Endothelial cell of umbilical vein (primary cell): Measurements from ENCODE around the gene UBE2QL1. TPM values are rescaled to one million over a fixed set of nuclear protein-coding genes. Genes with fewer than 3 reads are reported as not detected.

Experiments used
- BruUV-seq: library from RNA; stranded (reverse); fragments of 400-500 nt; replicated peaks from 2 replicates; lab custom pipeline; 2021; lab: Mats Ljungman, UMichigan
- CTCF ChIA-PET: fragments of 300-600, 350-600 bp; sonication (Branson Sonifier 250); formaldehyde crosslinking; loops from one replicate; lab custom pipeline; 2021; ENCODE audit warnings: antibody characterized with exemption, inconsistent platforms; lab: Charles Lee
- POLR2A ChIA-PET: fragments of 300-600, 350-600 bp; sonication (Branson Sonifier 250); formaldehyde crosslinking; loops from one replicate; lab custom pipeline; 2021; ENCODE audit warnings: antibody characterized with exemption, inconsistent platforms; lab: Charles Lee
- DNase-seq: peaks from one replicate; pipeline ENCODE4 v3.0.0-alpha.2; 2011; ENCODE audit warnings: low read depth, low spot score
- FAIRE-seq: peaks from 2 replicates; lab custom pipeline; 2011; peaks lifted over from hg19 to GRCh38; lab: Jason Lieb, UNC
- H2AFZ ChIP-seq: 2 replicates; pipeline ENCODE4 v1.6.0; 2012; ENCODE audit warnings: low read depth, low read length, control low read depth, inconsistent platforms
- H3K27ac ChIP-seq: 2 replicates; pipeline ENCODE4 v1.5.1; 2011; ENCODE audit warnings: low read depth, mild to moderate bottlenecking, control low read depth, low read length, moderate library complexity; ENCODE audit not compliant: insufficient read depth
- H3K27me3 ChIP-seq, 2 experiments: 2 replicates each; pipeline versions ENCODE4 v1.6.0 to v1.6.1; 2011; ENCODE audit warnings: low read length in 2 of 2, mixed read lengths in 1 of 2; ENCODE audit not compliant: control insufficient read depth in 2 of 2, insufficient read depth in 2 of 2
- H3K36me3 ChIP-seq, 2 experiments: 2 replicates in 1 of 2; 3 replicates in 1 of 2; pipeline ENCODE4 v1.5.1; 2011; ENCODE audit warnings: low read length in 2 of 2, mild to moderate bottlenecking in 1 of 2, moderate library complexity in 1 of 2; ENCODE audit not compliant: control insufficient read depth in 2 of 2, insufficient read depth in 2 of 2; ENCODE audit errors: extremely low read depth in 1 of 2
- H3K4me1 ChIP-seq: 3 replicates; pipeline ENCODE4 v1.5.1; 2011; ENCODE audit warnings: mild to moderate bottlenecking, low read length; ENCODE audit not compliant: control insufficient read depth, insufficient read depth; ENCODE audit errors: extremely low read depth
- H3K4me2 ChIP-seq: 2 replicates; pipeline ENCODE4 v1.6.1; 2011; ENCODE audit warnings: low read length, control low read depth, mixed read lengths; ENCODE audit not compliant: insufficient read depth
- H3K4me3 ChIP-seq, 3 experiments: fragments of 200-600 bp in 1 of 3; sonication (generic), shearing (Covaris generic) in 1 of 3; replicated peaks in 1 of 3; 2 replicates each; pipeline ENCODE4 v1.5.1; 2011 to 2016; ENCODE audit warnings: control low read depth in 3 of 3, low read length in 3 of 3, mild to moderate bottlenecking in 2 of 3, inconsistent platforms in 1 of 3, low read depth in 1 of 3, moderate library complexity in 1 of 3; ENCODE audit not compliant: insufficient read depth in 1 of 3
- H3K79me2 ChIP-seq: 2 replicates; pipeline ENCODE4 v1.6.0; 2012; ENCODE audit warnings: low read length, inconsistent platforms; ENCODE audit not compliant: control insufficient read depth, insufficient read depth
- H3K9ac ChIP-seq: replicated peaks from 2 replicates; pipeline ENCODE3; 2011; ENCODE audit warnings: low read length, control low read depth; ENCODE audit not compliant: insufficient read depth; ENCODE audit errors: extremely low read depth
- H3K9me1 ChIP-seq: replicated peaks from 3 replicates; pipeline ENCODE4 v1.6.0; 2011; ENCODE audit warnings: mild to moderate bottlenecking, low read length; ENCODE audit not compliant: control insufficient read depth, insufficient read depth; ENCODE audit errors: extremely low read depth
- H3K9me3 ChIP-seq: replicated peaks from 2 replicates; pipeline ENCODE4 v1.5.1; 2012; ENCODE audit warnings: low read length, inconsistent platforms; ENCODE audit not compliant: control insufficient read depth, insufficient read depth
- H4K20me1 ChIP-seq: replicated peaks from 2 replicates; pipeline ENCODE3; 2011; ENCODE audit warnings: mild to moderate bottlenecking, low read length; ENCODE audit not compliant: control insufficient read depth, insufficient read depth; ENCODE audit errors: extremely low read depth
- EZH2 ChIP-seq: IDR thresholded peaks from 2 replicates; pipeline ENCODE4 v1.6.1; 2012; ENCODE audit warnings: borderline replicate concordance, low read depth, mild to moderate bottlenecking, moderate library complexity, low read length, inconsistent platforms; ENCODE audit not compliant: severe bottlenecking
- FOS ChIP-seq: IDR thresholded peaks from 2 replicates; pipeline ENCODE4 v1.6.1; 2011; ENCODE audit warnings: mild to moderate bottlenecking, low read length, moderate library complexity, borderline replicate concordance; ENCODE audit not compliant: insufficient read depth
- GATA2 ChIP-seq: IDR thresholded peaks from 2 replicates; pipeline ENCODE4 v1.7.0; 2011; ENCODE audit warnings: low read depth, mild to moderate bottlenecking, moderate library complexity, mixed read lengths, low read length; ENCODE audit not compliant: insufficient read length, insufficient read depth
- JUN ChIP-seq: IDR thresholded peaks from 2 replicates; pipeline ENCODE4 v1.6.1; 2011; ENCODE audit warnings: borderline replicate concordance, low read depth; ENCODE audit not compliant: insufficient read length, insufficient read depth
- MAX ChIP-seq: IDR thresholded peaks from 2 replicates; pipeline ENCODE4 v1.6.1; 2011; ENCODE audit not compliant: insufficient read depth, insufficient read length
- MYC ChIP-seq: IDR thresholded peaks from one replicate; pipeline ENCODE4 v1.6.1; 2011; ENCODE audit warnings: mild to moderate bottlenecking, low read depth, low read length
- POLR2A ChIP-seq: IDR thresholded peaks from 2 replicates; pipeline ENCODE4 v1.6.1; 2012; ENCODE audit warnings: low read depth, mild to moderate bottlenecking, control low read depth, low read length
- POLR2AphosphoS5 ChIP-seq: IDR thresholded peaks from 2 replicates; pipeline ENCODE4 v1.6.1; 2012; ENCODE audit warnings: low read depth, mild to moderate bottlenecking, control low read depth, low read length, moderate library complexity; ENCODE audit not compliant: insufficient read depth
- dilution Hi-C: fragments of 300-500 bp; cut with MboI; formaldehyde crosslinking; loops from one replicate; pipeline ENCODE4 v1.15.0; 2019; ENCODE audit warnings: low sequenced_read_pairs; ENCODE audit not compliant: extremely low pct_ligation_motif_present
- intact Hi-C: fragments of 100-400 bp; cut with micrococcal nuclease; formaldehyde crosslinking; loops from one replicate; pipeline ENCODE4 v1.10.0; 2022
- polyA plus RNA-seq, 4 experiments: library from polyadenylated mRNA; depleted of rRNA in 3 of 4; stranded (reverse) in 3 of 4; unstranded in 1 of 4; fragments of >200 nt; gene quantifications; 2 replicates each; pipeline versions ENCODE4 v1.2.1 to v1.2.3, GENCODE V29; 2011 to 2012; ENCODE audit warnings: missing spikeins in 1 of 4
- total RNA-seq: library from RNA; stranded (reverse); gene quantifications from 2 replicates; pipeline ENCODE4 v1.2.3, GENCODE V29; 2021
- TF ChIP-seq, protein P1 (sequence below), 2 donors: IDR thresholded peaks; 1 replicate in 1 of 2; 2 replicates in 1 of 2; pipeline ENCODE4 v1.5.1; 2011; ENCODE audit warnings: low read length in 2 of 2, mild to moderate bottlenecking in 2 of 2, moderate library complexity in 2 of 2, control low read depth in 1 of 2, inconsistent platforms in 1 of 2, low read depth in 1 of 2; ENCODE audit not compliant: insufficient read depth in 1 of 2; ENCODE audit errors: extremely low read depth in 1 of 2

The UBE2QL1 gene
- total and polyA plus RNA-seq, 2 donors (not counting 3 experiments of a cell fraction or from before 2014, with no cell fraction given) = 0.04 to 0.15 TPM

DNA sequence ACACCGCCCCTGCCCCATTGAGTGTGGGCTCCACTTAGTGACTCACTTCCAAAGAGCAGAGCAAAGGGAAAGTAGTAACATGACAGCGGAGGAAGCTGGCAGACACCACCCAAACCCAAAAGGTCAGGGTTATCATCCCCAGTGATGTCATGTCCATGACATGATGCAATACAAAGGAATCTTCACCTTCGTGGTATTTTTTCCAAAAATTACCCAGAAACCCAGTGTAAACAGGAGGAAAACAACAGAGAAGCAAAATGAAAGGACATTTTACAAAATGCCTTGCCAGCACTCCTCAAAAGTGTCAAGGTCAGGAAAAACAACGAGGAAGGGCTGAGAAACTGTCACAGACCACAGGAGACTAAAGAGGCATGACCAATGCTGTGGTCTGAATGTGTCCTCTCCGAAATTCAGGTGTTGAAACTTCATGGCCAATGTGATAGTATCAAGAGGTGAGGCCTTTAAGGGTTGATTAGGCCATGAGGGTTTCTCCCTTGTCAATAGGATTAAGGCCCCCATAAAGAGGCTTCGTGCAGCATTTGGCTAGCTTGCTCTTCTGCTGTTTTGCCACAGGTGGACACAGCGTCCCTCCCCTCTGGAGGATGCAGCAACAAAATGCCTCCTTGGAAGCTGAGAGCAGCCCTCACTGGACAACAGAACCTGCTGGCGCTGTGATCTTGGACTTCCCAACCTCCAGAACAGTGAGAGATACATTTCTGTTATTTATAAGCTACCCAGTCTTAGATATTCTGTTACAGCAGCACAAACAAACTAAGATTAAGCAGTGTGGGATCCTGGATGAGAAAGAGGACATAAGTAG, 39.8 kb upstream of the UBE2QL1 start:
- no peaks in the 10 kb centered on the region for H3K4me1 ChIP-seq
- H3K9me1 ChIP-seq = no peaks in the 10 kb centered on the region
- no peak overlapping the region for H3K27ac ChIP-seq
- no peak for TF ChIP-seq FOS
- TF ChIP-seq JUN = no peak
- no peak for TF ChIP-seq GATA2
- no peak for TF ChIP-seq POLR2A
- TF ChIP-seq EZH2 = no peak
- TF ChIP-seq POLR2AphosphoS5 = no peak
- no peak for TF ChIP-seq MYC
- no peak for TF ChIP-seq MAX
- TF ChIP-seq, protein P1, sequence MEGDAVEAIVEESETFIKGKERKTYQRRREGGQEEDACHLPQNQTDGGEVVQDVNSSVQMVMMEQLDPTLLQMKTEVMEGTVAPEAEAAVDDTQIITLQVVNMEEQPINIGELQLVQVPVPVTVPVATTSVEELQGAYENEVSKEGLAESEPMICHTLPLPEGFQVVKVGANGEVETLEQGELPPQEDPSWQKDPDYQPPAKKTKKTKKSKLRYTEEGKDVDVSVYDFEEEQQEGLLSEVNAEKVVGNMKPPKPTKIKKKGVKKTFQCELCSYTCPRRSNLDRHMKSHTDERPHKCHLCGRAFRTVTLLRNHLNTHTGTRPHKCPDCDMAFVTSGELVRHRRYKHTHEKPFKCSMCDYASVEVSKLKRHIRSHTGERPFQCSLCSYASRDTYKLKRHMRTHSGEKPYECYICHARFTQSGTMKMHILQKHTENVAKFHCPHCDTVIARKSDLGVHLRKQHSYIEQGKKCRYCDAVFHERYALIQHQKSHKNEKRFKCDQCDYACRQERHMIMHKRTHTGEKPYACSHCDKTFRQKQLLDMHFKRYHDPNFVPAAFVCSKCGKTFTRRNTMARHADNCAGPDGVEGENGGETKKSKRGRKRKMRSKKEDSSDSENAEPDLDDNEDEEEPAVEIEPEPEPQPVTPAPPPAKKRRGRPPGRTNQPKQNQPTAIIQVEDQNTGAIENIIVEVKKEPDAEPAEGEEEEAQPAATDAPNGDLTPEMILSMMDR (IDR thresholded peaks at IDR 0.05; ENCODE audit: extremely low read depth in 1 of 2, insufficient read depth in 1 of 2, low read depth in 1 of 2, low read length in 2 of 2) = no peak
- no peaks in the 10 kb centered on the region for H3K27me3 ChIP-seq
- no peak for FAIRE-seq
- dilution Hi-C loops = no loop called here
- no TSS peak for BruUV-seq
- ChIA-PET CTCF (interaction anchor here (1.4 kb wide), 1 partner anchor 27 kb away, joined by 4 read pairs; no protein-coding TSS in a partner anchor), POLR2A (no interaction called here)
- H3K4me2 ChIP-seq = no peak overlapping the region
- H3K79me2 ChIP-seq = no peaks in the 10 kb centered on the region
- H3K9ac ChIP-seq = no peak overlapping the region
- no peak overlapping the region for H2AFZ ChIP-seq
- H3K9me3 ChIP-seq = no peaks in the 10 kb centered on the region
- H3K36me3 ChIP-seq = no peaks in the 10 kb centered on the region
- H3K4me3 ChIP-seq = no peak overlapping the region
- no peak for DNase-seq
- intact Hi-C loops = no loop called here
- H4K20me1 ChIP-seq = no peaks in the 10 kb centered on the region
